COR-L47 (cell line): ENCODE results near the gene SLC9B1.

ENCODE experiments used
- DNase-seq: peaks from one replicate; lab custom pipeline; 2025; lab: John Stamatoyannopoulos, UW

Gene SLC9B1

DNA sequence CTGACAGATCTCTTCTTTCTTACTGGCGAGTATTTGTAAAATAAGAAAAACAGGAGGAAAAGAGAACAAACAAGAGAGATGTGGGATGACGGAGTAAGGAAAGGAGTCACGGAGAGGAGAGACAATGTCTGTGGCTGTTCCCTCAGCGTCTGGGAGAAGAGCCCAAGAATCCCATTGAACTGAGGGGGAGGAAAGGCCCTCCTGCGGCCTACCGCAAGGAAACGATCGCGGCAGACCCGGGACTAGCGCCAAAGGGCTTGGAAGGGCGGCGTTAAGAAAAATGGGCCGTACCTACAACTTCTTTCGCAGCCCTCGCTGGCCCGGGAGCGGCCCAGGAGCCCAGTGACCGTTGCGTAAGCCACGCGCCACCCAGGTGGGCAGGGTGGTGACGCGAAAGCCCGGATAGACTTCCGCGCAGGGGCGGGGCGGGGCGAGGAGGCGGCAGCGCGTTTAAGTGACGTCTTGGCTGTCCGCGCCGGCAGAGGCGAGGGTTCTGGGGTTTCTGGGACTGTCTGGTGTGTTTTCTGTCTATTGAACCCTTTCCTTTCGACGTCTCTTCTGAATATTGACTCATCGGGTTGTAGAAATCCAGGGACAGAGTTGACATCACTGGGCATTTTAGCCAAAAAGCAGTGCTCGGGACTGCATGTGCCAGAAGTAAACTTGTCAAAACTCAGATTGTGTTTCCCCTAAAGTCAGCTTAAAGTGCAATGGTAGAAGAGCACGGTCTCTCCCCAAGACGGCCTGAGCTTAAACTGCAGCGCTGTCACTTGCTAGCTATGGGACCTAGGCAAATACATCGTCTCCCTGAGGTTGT, at the start of gene SLC9B1:
Gene SLC9B1, minus strand, starts transcription at position 398 of the 817 bp plus-strand sequence. CDS start 27,994 bp downstream, outside the sequence.
- DNase-seq = peak; percentile 91

GRCh38 chr4:103067841-103068547, 48.5 kb upstream of the SLC9B1 start:
- DNase-seq = no peak

GRCh38 chr4:103060453-103061148, 41.1 kb upstream of the SLC9B1 start:
- DNase-seq = no peak

- no peak for DNase-seq
These were observed 34.5 kb upstream of the SLC9B1 start for GRCh38 chr4:103054030-103054429.

DNA sequence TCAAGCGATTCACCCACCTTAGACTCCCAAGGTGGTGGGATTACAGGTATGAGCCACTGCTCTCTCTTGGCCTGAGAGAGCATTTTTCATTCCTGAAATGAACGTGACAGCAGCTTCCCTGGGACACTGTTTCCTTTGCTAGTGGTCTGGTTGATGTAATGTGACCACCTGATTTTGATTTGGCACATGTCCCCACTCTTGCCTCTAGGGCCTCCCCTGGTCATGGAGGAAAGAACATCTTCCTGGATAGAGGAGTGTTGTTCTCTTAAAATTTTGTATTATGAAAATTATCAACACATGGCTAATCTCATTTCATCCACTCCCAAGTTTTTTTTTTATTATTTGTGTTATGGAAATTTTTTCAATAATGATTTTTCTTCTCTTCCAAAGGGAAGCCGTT, 33.3 kb upstream of the SLC9B1 start:
- no peak for DNase-seq

GRCh38 chr4:103052145-103052544, 32.6 kb upstream of the SLC9B1 start:
- DNase-seq = no peak

DNA sequence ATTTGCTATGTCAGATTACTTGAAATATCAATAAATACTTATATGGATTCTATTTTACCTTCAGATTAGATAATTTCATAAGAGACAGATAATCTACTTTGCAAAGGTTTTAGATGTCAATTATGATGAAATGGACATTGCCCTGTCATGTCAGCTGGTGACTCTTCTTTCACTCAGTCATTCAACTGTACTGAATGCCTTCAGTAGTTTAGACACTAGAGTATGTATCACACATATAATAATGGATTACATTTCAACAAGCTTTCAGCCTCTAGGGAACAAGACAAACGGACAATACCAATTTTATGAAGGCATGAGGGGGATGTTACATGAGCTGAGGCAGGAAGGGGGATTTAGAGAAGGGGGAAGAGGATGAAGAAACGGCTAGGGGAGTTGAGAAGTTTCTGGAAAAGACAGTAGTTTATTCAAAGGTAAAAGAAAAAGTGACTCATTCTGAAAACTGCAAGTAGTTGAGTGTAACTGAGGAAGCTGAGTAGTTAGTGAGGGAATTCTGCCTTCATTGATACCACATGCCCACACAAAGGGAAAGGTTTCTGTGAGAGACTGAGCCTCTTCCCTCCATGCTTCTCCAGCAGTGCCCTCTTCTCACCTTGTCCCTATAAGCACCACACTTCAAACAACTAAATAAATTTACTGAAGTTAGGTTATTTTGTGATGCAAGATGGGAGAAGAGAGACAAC, 31.4 kb upstream of the SLC9B1 start:
- no peak for DNase-seq

DNA sequence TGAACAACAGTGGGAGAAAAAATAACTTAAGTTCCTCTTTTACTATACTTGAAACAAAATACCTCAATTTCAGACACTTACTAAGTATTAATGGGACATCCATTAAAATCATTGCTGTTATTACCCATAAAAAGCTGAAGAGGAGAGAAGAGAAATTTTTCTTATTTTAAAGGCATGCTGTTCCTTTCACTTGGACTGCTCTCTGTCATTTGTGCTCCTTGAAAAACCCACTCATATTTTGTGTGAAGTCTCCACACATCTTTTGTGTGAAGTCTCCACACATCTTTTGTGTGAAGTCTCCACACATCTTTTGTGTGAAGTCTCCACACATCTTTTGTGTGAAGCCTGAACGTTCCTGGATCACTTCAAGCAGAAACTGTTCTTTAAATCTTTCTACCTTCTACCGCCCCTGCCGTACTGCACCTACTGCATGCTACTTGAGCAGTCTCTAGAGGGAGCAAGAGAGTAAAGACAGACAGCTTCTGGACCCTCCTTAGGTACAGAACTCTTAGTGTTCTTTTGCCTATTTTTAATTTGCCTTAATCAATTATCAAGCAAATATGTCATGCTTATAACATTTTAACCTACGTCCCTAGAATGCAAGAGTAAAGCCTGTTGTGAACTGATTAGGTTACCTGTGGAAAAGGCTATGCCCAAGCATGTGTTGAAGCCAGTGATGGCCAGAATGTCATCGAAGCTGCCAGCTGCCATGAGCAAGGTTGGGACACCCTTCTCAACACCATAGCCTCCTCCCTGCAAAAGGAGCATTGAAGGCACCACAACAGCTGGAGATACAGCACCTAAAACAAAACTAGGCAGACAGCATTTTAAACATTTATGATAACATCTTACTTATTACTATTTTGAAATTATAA, 27.1 kb upstream of the SLC9B1 start:
- peak; percentile 21 for DNase-seq

GRCh38 chr4:103044183-103044582, 24.7 kb upstream of the SLC9B1 start:
- no peak for DNase-seq

DNA sequence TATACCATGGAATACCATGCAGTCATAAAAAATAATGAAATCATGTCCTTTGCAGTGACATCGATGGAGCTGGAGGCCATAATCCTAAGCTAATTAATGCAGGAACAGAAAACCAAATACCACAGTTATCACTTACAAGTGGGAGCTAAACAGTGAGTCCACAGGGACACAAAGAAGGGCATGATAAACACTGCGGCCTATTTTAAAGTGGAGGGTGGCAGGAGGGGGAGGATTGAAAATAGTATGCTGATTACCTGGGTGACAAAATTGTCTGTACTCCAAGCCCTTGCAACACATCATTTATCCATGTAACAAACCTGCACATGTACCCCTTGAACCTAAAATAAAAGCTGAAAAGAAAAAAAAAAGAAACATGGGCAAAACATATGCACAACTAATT, 16.7 kb upstream of the SLC9B1 start:
- DNase-seq = no peak

DNA sequence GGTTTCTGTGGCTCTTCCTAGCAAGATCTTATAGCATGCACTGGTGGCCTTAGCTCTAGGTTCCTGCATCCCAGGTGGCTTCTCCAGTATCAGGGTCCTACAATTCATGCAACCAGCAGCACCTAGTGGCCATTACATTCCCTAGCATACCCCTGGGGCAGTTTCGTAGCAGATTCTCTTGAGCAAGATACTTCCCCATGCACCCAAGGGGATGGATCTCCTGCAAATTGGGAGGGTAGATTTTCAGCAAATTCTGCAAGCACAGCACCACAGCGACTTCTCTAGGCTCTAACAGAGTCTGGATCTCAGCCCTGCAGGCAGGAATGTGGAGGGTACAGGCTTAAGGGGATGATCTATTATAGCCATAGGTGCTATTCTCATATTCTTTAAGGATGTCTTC, 13.1 kb upstream of the SLC9B1 start:
- DNase-seq = peak; percentile 2

- DNase-seq = no peak
These were observed 11.3 kb upstream of the SLC9B1 start for GRCh38 chr4:103030791-103031190.

DNA sequence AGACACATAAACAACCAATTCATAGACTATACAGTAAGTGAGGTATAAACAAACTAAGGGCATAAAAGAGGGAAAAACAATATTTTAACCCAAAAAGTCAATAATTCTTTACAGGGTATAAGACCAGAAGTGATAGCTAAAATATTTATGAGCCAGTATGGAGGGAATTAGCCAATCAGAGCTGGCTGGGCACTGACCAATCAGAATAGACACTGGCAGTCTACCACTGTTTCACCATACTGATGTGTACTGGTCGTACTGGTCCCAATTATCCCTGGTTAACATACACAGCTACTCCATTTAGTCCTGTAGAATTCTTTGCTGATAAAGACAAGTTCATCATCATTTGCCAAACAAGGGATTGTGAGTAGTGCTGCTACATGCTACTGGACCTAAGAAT, 9.8 kb upstream of the SLC9B1 start:
- no peak for DNase-seq

DNA sequence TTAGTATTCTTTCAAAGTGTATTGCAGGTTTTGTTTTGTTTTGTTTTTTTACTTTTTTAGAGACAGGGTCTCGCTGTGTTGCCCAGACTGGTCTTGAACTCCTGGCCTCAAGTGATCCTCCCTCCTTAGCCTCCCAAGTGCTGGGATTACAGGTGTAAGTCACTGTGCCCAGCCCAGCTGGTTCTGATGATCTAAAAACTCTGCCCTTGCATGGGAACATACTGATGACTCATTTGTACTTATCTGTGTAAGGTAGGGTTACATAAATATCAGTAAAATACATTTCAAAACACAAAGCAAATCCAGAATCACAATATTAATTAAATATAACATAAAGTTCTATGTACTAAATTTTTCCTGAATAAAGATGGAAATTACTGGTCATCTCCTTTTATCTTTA, 7.4 kb upstream of the SLC9B1 start:
- no peak for DNase-seq

DNA sequence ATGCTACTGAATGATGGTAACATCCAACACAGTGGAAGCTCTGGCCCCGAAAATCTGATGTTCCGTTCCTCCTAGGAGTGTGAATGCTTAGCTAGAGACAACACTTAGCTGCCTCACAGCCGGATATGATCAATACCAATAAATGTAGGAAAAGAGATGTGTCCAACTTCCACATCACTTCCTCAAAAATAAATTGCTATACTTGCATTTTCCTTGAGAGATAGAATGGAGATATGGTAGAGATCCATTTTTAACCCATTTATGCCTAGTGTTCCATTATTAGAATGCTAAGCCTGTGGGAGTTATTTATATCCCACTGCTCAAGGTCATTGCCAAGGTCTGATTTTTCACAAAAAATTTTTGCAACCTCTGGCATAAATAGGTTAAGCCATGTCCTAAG, 5.5 kb upstream of the SLC9B1 start:
- no peak for DNase-seq

- DNase-seq = no peak
These were observed 1.6 kb upstream of the SLC9B1 start for GRCh38 chr4:103021120-103021519.

- DNase-seq = no peak
These were observed 856 bp downstream of the SLC9B1 start for GRCh38 chr4:103018391-103019307.

DNA sequence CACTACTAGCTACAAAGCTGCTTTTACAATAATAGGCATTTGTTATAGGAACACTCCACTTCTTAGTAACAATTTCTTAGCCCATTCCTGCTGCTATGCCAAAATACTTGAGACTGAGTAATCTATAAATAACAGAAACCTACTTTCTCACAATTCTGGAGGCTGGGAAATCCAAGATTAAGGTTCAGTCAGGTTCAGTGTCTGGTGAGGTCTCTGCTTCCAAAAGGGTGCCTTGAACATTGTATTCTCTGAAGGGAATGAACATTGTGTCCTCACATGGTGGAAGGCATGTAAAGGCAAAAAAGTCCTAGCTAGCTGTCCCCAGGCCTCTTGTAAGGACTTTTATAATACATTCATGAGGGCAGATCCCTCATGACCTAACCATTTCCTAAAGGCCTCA, 7.0 kb downstream of the SLC9B1 start:
- no peak for DNase-seq

GRCh38 chr4:103012060-103012459, 7.4 kb downstream of the SLC9B1 start:
- DNase-seq = no peak

DNA sequence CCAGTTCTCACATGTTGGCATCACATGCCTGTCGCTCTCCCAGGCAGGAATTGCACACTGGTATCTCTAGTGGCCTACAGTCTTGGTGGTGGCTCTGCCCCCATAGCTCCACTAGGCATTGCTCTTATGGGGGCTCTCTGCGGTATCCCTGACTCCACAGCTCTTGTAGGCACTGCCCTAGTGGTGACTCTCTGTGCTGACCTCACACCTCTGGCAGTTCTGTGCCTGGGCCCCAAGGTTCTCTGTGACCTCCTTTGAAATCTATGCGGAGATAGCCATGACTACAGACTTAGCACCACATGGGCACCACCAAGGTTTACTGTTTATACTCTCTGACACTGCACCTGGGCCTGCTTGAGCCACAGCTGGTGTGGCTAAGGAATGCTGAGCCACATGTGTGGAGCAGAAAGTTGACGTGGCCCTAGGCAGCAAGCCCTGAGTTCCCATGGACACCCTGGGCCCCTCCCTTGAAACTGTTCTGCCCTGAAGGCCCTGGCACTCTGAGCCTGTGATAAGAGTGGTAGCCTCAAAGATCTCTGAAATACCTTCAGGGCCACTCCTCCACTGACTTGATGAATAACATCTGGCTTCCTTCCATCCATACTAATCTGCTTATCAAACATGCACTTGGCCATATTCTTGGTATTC, 8.0 kb downstream of the SLC9B1 start:
- no peak for DNase-seq
